ENCODE measurements around the gene RHEX.

DNA sequence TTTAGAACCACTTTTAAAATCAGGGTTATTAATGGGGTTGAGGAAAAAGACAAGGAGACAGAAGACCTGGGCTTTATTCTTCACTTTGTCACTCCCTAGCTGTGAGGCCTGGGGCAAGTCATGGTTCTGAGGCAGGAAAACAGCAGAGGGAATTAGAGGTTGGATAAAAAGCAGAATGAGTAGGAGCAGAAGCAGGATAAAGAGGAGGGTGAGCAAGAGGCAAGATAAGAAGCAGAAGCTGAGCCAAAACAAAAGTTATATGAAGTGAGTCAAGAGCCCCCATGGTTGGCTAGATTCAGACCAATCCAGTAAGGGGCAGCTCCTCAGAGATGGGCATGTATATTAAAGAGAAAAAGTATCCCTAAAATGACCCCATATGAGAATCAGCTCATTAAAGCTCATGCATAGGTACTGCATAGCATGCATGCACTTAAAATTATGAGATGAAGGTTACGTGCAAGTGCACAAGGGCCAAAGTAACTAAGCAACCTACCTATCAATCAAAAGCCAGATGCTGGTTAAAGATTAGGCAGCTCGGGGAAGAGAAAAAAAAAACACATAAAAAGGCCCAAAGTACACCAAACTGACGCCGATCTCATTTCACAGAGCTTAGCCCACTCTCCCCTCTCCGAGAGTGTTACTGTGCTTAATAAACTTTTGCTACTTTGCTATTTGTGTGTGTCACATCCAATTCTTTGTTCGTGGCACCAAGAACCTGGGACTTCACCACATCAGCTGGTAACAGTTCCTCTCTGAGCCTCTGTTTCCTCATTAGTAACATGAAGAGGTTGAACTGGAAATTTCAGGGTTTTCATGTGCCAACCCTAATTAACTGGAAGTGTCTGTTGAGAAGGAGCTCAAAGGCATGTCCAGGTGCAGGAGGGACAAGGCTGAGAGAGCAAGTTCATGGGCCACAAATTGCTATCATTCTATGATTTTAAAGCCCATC is 62.0 kb downstream of the RHEX start:
- TF ChIP-seq, protein P1, sequence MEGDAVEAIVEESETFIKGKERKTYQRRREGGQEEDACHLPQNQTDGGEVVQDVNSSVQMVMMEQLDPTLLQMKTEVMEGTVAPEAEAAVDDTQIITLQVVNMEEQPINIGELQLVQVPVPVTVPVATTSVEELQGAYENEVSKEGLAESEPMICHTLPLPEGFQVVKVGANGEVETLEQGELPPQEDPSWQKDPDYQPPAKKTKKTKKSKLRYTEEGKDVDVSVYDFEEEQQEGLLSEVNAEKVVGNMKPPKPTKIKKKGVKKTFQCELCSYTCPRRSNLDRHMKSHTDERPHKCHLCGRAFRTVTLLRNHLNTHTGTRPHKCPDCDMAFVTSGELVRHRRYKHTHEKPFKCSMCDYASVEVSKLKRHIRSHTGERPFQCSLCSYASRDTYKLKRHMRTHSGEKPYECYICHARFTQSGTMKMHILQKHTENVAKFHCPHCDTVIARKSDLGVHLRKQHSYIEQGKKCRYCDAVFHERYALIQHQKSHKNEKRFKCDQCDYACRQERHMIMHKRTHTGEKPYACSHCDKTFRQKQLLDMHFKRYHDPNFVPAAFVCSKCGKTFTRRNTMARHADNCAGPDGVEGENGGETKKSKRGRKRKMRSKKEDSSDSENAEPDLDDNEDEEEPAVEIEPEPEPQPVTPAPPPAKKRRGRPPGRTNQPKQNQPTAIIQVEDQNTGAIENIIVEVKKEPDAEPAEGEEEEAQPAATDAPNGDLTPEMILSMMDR (IDR thresholded peaks at IDR 0.05) = no peak
- no peak for TF ChIP-seq EP300 (IDR thresholded peaks at IDR 0.05)
- no peak for TF ChIP-seq POLR2A (IDR thresholded peaks at IDR 0.05; ENCODE audit: low read depth)

All from esophagus muscularis mucosa (tissue), 4 donors.